NCI-H524 (cell line): Measurements from ENCODE around the gene RAI1.

Experiments
- DNase-seq, 2 experiments: peaks; one replicate each; lab custom pipeline; 2025; lab: John Stamatoyannopoulos, UW

RAI1 gene

DNA sequence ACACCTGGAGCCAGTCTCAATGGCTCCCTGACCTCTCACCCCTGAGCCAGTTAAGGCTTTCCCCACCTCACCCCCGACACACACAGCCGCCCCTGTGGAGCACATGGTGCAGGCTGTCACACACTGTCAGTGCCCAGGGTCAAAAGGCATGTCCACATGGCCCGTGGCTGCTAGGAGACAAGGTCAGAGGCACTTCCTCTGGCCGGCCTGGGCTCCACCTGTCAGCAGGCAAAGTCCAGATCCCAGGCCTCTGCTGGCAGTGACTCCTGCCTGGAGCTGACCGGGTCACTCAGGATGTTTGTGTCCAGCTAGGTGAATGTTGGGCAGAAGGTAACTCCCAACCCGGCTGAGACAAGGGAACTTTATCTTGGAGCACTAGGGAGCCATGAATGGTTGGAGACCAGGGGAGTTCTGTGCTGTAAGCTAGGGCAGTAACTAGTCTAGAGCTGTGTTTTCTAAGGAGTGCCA is 149.5 kb downstream of the RAI1 start:
- no peak for DNase-seq

DNA sequence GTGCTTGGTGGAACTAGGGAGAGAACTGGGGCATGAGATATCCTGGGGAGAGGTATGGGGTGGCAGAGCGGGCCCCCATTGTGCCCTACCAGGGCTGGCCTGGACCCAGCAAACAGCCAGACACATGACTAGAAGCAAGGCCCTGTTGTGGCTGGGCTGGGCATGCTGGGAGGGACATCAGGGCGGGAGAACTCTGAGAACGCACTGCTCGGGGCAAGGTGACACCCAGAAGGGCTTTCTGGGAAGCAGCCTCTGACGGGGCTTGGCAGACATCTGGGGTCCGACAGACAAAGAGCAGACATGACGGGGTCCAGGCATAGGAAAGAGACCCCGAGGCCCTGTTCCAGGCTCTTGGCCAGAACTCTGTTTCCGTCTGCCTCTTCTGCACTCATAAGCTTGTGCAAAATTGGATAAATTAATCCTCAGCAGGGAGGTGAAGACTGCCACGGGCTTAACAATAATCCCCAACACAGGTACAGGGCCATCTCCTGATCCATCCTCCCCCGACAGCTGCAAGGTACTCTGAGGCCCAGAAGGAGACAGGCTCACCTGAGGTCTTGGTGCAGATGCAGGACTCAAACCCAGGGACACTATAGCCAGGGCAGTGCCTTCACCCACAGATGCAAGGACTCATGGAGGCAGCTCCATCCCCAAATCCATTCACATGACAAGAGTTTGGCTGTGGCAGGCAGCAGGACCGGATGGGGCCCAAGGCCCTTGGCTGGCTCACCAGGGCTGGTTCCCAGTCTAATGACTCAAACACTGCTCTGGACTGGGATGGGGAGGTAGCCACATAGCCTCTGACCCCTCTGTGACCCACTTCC is 150.2 kb downstream of the RAI1 start:
- DNase-seq, result no peak

DNA sequence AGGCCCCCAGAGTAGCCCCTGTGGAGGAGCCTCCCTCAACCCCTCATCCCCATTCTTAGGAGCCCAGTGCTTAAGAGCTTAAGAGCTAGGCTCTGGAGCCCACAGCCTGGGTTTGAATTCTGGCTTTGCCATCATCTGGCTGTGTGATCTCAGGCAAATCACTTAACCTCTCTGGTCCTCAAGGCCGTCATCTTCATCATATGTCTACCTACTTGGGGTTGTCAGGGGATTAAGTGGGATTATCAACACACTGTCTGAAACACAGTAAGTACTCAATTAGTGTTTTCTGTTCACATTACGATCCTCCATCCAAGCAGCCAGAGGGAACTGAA is 150.7 kb downstream of the RAI1 start:
- DNase-seq, result peak in 1 of 2 experiments; percentile 25

DNA sequence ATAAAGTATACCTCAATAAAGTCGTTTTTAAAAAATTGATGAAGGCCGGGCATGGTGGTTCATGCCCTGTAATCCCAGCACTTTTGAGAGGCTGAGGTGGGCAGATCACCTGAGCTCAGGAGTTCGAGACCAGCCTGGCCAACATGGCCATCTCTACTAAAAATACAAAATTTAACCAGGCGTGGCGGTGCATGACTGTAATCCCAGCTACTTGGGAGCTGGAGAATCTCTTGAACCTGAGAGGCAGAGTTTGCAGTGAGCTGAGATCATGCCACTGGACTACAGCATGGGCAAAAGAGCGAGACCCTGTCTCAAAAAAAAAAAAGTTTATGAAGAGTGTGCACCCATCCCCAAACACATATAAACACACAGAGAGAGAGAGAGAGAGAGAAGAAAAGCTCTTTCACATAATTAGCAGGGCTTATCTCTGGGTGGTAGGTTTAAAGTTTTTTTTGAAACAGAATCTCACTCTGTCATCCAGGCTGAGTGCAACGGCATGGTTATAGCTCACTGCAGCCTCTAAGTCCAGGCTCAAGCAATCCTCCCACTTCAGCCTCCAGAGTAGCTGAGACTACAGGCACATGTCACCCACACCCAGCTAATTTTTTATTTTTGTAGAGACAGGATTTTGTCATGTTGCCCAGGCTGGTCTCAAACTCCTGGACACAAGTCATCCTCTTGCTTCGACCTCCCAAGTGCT is 152.6 kb downstream of the RAI1 start:
- DNase-seq, result no peak

DNA sequence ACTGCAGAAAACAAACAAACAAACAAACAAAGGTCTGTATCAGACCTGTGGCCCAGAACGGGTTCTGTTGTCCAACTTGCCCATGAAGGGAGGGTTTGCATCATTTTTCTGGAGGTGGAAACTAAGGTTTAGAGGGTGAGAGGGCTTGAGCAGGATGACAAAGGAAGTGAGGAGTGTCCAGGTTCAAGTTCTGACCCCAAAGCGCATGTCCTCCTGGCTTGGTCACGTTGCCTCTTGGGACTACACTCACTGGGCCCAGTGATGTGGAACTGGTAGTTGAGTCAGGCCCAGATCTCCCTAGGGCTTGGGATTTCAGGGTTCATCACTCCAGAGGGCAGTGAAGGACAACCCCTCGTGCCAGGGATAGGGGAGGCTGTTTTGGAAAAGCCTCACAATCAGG is 153.7 kb downstream of the RAI1 start:
- no peak for DNase-seq

DNA sequence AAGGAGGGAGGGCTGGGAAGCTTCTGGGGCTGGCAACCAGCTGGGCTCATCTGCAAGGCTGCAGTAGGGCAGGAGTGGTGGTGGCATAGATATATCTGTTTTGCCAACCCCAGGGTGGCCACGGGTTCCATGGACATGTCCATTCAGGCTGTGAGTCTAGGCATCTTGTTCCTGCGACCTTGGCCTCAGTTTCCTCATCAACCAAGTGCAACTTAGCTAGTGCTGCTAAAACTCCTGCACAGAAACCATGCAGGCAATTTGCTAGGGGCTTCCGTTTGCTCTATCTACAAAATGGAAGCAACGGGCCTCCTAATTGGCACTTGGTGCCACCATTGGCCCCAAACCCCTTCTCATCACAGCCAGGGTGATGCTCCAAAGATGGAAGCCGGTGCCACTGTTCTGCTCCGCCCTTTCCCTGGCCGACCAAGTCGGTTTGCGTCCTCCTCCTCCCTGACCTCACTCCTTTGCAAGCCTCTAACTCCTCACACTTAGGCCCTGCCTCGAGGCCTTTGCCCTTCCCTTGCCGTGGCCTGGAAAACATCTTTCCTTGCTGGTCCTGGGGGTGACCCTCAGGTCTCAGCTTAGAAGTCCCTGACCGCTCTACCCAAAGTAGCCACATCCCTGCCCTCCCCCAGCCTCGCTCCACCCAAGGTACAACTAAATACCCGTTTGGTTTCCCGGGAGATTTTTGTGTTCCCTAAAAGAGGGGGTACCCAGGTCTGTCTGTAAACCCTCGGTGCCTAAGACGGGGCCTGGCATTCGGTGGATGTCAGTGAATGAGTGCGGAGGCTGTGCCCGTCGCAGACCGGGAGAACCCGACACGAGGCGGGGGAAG is 154.4 kb downstream of the RAI1 start:
- no peak for DNase-seq

DNA sequence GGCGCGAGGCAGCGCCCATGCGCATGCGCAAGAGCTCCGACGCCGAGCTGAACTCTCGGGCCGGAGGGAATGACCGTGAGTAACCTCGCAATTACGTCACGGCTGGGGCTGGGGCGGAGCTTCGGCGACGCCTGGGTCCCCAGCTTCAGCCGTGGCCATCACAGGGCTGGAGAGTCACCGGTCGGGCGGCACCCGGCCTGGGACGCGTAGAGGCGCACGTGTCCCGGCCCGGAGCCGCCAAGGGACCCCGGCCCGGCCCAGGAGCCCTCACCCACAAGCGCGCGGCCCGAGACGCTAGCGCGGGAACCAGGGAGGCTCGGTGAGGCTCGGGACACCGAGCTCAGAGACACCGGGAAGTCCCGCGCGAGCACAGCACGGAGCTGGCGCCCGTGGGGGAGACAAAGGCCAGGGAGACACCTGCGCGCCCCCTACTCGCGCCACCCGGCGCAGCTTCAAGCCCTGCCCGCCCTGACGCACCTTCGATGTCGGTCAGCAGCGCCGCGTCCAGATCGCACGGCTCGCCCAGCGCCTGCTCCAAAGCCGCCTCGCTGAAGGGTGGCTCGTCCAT is 155.1 kb downstream of the RAI1 start:
- peak; percentile 87 to 95 for DNase-seq

DNA sequence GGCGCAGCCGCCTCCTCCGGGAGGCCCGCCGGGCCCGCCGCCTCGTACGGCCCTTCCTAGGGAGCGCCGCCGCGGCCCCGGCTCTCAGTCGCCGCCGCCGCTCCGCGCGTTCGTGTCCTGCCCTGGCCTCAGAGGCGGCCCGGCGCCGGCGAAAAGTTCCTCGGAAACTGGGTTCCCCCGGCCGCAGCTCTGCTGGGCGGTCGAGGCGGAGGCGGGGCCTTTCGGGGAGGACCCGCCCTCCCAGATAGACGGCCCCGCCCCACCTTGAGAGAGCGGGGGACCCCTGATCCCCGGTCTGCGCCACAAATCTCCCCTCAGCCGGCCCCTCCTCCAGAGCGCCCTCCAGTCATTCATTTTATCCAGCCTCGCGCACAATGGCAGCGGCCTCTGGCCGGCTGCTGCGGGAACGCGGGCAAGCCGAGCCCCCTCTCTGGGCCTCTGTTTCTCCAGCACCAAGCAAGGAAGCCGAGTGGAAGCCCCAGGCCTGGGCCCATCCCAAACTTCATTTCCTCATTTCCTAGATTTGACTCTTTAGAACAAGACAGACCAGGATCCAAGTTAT is 155.6 kb downstream of the RAI1 start, which contains the start of gene SREBF1:
Gene SREBF1 (minus strand): TSS at position 169 of the 562 bp plus-strand sequence. CDS start 169 bp downstream, outside the sequence.
- no peak for DNase-seq

DNA sequence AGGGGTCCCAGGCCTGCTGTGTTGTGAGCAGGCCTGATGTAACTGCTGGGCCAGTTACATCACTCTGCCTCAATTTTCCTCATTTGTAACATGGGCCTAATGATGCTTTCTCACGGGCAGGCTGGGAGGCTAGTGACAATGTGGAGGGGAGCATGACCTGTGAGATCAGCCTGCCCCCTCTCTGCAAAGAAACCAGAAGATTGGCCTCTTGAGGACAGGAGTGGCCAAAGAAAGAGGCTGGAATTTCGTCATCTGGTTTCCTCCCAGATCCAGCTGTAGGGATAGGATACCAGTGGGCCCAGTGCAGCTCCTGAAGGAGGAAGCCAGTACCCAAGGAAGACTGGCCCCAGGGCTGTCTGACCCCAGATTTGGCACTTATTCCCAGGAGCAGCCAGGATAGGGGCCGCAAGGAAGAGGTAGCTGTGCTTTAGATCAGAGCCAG is 156.1 kb downstream of the RAI1 start:
- no peak for DNase-seq

DNA sequence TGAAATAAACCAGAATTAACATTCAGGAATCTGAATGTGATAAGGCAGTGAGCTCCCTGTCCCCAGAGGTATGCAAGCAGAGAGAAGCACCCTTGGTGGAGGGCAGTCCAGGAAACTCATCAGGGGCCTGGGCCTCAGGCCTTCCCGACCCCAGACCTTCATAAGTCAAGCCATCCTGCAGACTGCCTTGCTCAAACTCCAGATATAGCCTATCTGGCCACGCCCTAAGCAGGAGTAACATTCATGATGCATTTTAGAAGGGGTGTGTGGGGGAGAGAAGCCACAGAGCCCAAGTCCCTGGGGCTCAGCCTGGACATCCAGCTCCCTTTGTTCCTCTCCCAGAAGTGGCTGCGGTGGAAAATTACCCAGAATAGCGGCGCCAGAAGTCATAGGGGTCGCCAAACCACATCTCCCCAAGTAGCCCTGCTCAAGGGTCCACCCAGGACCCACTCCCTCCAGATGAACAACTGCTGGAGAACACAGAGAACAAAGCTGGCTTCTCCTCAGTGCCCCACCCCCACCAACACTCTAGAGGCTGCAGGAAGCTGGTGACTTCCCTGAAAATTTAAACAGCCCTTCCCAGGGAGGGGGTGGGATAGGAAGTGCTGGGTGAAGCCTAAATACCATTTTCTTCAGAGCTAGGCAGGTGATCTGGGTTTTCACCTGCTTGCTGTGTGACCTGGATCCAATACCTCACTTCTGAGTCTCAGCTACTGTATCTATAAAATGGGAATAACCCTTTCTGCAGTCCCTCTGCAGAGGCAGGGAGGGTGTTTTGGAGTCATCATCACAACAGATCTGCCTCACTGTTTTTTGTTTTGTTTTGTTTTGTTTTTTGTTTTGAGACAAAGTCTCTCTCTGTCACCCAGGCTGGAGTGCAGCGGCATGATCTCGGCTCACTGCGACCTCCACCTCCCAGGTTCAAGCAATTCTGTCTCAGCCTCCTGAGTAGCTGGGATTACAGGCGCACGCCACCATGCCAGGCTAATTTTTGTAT is 157.0 kb downstream of the RAI1 start:
- no peak for DNase-seq

DNA sequence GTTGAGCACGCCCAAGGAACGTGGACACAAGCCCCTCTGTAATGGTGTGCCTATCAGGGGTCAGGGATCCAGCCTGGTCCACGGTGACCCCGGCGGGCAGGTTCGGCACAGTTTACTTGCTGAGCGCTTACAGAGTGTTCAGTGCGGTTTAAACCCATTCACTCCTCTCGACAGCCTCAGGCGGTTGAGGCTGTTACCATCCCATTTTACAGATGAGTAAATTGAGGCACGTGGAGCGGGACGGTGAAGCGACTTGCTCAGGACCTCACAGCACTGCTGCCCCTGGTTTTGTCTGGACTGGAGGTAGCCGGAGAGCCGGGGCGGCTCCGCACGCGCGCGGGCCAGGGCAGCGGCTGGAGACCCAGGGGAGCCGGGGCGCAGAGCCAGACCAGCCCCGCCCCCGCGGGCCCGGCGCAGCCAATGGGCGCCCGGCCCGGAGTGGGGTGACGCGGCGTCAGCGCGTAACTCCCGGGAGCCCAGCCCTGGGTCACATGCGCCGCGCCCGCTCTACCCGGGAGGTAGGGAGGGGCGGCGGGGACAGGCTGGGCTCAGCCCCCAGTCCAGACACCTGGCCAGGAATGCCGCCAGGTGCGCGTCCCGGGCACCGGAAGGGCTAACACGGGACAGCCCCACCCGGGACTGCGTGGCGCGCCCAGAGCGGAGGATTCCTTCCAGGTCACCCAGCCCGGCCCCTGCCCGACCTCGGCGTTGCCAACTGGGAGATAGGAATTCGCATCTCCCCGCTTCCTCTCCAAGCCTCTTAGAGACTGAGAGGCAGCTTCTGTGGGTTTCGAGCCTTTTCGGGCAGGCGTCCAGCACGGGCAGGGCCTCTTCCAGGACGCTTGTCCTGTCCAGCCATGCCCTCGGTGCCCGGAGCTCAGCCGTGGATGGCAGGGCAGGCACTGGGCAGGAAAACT is 158.8 kb downstream of the RAI1 start:
- peak; percentile 74 to 79 for DNase-seq

DNA sequence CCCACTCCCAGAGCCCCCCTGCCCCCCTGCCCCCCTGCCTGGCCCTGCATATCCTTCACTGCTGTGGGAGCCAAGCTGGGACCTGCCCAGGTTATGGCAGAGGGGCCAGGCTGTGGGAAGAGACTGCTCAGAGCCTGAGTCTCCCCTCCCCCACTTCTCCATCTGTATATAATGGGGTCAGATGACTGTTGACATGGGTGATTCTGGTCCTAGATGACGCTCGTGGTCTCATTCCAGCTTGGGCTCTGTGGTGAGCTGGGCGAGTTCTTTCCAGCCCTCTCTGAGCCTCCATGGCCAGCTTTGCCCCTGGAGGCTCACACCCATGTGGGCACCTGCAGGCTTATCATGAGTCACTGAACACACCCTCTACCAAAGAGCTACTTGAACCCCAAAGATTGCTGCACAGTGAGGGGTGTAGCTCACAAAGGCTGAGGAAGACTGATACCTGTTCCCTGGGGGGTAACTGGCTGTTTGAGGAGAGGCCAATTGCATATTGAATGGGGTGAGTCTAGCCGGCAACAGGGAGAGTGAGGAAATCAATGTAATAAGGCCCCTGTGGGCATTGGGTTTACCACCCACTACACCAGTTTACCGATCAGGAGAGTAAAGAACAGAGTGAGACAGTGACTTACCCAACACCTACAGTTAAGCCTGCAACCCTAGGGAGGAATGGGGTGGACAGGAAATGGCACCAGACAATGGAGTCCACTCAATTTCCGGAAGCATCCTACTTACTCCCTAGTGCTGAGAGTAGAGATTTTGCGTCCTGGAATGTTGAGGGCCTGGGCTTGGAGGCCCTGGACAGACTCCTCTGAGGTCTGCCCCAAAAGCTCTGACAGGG is 159.7 kb downstream of the RAI1 start:
- peak; percentile 51 to 66 for DNase-seq

DNA sequence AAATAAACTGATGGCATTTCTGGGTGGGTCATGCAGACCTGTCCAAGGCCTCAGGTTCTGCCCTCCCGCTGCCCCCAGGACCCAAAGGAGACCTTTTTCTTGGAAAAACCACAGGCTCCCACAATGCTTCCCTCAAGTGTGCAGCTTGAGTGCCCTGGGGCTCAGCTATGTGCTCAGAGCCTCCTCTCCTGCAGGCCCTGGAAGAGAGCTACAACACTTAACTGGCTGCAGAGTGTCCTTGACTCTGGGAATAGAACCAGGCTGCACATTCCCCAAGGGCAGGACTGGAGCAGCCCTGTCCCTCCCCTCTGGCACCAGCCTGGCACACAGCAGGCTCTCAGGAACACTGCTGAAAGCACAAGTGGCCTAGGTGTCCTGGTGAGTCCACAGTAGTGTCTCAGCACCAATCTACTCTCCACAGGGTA is 160.4 kb downstream of the RAI1 start:
- DNase-seq, result peak in 1 of 2 experiments; percentile 58

DNA sequence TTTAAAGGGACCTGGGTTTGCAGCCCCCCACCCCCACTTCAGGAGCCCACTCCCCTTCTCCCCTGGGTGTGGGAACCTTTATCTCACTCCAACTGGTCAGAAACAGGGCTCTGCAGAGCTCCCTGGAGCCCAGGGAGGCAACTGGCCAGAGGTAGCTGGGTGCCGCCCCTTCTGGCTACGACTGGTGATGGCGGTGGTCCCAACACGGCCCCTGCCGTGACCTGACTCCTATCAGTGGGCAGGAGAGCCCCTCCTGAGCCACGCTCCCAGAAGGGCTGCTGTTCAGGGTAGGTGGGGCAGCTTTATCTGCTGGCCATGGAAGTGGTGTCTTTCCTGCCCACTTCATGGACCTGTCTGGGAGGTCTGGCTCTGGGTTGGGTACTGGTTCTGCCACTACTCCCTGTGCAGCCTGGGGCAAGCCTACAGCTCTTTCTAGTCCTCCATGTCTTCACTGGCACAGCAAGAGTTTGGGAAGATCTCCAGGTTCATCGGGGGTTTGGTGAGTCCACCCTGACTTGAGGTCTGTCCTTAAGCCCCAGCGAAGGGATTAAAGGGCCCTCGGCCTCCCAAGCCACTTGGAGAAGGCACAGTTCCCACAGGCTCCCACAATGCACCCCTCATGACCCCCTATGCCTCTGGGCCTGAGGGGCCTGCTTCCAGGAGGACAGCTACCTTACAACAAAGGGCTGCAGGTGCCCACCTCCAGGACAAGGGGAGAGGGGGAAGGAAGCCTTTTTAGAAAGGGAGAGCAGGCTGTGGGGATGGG is 161.0 kb downstream of the RAI1 start:
- no peak for DNase-seq

DNA sequence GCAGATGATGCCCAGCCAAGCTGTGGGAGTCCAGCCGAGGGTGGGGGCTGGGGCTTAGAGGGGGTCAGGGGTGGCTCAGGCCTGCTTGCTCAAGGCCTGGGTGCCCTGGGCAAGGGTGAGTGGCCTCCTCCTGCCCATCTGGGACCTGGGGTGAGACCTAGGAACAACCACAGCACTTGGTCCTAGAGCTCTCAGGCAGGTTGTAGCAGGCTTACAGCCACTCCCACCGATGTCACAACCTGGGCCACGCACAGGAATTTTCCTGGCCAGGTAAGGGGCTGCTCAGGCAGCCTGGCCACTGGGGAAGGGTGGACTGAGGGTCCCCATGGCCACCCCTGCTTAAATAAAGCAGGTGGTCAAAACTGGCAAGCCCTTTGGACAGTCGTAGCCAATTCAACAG is 161.8 kb downstream of the RAI1 start:
- no peak for DNase-seq

DNA sequence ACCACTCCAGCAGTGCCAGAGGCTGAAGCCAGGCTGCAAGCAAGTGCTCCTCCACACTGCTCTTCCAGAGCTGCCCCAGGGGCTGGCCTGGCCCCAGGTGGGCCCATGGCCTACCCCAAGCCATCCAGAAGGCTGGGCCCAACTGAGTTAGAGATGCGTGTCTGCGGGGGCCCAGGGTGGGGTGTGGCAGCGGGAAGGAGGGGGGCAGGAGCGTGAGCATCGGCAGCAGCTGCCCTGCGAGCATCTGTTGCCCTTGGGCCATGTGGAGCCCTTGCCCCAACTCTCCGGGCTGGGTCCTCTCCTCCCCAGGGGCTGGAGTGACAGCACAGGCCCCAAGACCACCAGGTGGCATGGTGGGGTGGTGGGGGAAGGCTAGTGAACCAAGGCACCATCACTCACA is 162.8 kb downstream of the RAI1 start:
- DNase-seq, result peak in 1 of 2 experiments; percentile 60

DNA sequence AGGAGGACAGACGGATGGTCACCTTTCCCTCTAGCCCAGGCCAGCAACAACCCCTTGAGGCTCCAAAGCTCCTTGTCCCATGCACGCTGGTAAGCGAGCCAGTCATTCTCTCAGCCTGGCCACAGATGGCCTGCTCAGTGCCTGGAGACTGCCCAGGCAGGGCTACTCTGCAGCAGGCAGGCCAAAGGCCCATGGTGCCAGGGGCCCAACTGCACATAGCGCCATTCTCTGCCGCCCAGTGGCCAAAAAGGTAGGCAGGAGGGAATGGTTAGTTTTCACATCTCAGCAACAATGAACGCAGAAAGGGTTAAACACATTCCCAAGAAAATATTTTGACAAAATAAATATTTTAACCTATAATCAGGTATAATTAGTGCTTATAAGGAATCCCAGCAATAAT is 163.2 kb downstream of the RAI1 start:
- DNase-seq, result no peak
